NOMO-1 treated with DMSO at 0.1 percent for 48 hours (cell line): Measurements from ENCODE around the gene NMRAL1.
A peak's percentile ranks its signal among the peaks of the same experiment; 100 is the strongest.

Source experiments
- DNase-seq: peaks from one replicate; lab custom pipeline; 2025; ENCODE audit not compliant: unreplicated experiment; lab: John Stamatoyannopoulos, UW

The NMRAL1 gene

DNA sequence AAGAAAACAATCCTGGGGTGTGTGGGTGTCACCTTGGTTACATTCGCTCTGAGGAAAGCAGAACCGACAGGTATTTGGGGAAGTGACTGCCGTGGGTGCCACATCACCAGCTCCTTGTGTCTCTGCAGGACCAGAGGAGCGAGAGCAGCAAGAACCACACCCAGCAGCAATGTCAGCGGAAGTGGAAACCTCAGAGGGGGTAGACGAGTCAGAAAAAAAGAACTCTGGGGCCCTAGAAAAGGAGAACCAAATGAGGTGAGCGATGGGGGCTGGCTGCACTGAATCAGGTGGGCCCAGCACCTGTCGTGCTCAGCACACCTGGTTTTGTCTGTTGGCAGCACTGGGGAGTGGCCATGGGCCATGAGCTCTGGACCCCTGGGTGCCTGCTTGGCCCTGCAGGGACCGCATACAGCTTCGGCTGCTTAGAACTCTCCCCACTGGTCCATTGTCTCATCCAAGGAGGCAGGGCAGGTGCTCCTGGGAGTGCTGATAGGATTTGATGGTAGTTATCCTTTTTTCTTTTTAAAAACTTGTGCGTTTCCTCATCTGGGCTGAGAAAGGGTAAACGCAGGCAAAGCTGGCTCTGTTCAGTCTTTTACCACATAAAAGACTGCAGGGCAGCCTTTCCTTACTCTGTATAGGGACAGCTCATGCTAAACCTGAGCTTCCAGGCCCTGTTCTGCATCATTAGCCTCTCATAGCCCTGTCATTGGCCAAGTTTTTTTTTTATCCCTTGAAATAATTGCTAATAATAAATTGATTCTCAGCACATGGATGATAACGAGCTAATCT, 31.1 kb upstream of the NMRAL1 start:
- peak; percentile 96 for DNase-seq

DNA sequence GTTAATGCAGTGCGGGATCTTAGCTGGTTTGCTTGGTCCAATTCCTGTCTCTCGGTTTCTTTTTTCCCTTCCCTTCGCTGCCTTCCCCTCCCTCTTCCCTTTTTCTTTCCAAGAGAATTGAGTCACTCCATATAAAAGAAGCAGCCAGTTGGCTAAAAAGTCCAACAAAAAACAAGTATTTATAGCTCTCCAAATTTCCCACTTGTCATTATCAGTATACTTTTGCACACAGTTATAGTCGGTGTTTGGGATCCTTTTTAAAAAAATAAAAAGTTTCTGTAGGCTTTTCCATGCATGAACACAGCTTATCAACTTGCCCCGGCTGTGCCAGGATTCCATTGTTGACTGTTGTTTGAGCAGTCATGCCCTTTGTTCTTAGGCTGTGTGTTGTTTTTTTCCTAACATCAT, 26.6 kb upstream of the NMRAL1 start:
- DNase-seq: no peak

DNA sequence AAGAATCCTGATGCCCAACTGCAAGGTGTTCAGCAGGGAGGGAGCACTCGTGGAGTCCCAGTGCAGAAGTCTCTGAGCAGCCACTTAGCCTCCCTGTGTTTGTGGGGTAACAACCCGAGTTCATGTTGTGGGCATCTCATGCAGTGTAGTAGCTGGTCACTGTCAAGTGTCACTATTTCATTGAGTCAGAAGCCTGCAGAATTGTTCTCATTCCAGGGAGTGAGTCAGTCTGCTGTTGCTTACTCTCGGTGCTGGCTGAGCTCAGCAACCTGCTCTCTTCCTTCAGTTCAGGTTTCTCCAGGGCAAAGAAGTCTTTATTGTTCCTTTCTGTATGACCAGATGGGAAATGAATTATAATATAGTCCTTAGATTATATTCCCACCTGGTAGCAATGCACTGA, 25.8 kb upstream of the NMRAL1 start:
- no peak for DNase-seq

DNA sequence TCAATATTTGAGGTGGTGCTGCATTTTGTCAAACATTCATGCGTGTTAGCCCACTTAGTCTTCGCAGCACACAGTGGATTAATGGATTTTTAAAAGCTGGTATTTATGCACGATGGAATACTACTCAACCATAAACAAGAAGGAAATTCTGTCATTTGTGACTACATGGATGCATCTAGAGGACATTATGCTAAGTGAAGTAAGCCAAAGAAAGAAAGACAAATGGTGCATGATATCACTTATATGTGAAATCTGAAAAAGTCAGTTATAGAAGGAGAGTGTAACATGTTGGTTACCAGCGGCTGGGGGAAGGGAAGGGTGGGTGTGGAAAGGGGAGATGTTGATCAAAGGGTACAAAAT, 24.8 kb upstream of the NMRAL1 start:
- DNase-seq: no peak

DNA sequence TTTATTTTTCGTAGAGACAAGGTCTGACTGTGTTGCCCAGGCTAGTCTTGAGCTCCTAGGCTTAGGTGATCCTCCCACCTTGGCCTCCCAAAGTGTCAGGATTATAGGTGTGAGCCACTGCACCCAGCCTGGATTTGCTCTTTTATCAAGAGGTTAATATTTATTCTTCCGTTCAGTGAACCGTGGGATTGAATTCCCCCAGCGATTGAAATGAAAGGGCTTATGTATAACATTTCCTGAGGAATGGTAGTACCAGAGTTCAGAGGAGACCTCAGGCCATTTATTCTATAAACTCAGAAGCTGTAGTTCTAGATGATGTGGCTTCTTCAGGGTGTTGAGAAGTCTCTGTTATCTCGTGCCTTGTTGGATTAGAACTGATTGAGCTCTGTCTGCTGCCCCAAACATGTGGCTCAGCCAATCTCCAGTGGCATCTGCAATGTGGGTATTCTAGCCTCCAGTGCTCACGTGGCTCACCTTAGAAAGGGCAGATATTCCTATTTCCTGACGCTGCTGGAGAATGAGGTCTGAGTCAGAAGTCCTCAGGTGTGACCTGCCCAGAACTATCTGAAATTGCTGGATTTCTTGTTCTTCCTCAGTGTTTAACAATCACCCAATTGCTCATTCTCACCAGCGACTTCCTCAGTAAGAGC, 24.2 kb upstream of the NMRAL1 start:
- DNase-seq: no peak

DNA sequence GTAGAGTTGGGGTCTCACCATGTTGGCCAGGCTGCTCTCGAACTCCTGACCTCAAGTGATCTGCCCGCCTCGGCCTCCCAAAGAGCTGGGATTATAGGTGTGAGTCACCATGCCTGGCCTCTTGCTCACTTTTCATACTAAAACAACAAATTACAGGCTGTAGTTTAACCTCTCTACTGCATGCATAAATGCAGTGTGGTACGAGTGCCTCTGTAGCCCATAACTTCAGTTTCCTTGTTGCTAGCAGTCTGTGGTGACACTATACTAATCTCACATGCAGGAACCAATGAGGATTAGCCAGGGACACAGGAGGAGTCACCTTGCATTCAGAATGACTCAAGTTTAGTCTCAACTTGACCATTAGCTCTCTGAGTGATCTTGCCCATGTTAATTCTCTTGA, 21.9 kb upstream of the NMRAL1 start:
- DNase-seq: no peak

DNA sequence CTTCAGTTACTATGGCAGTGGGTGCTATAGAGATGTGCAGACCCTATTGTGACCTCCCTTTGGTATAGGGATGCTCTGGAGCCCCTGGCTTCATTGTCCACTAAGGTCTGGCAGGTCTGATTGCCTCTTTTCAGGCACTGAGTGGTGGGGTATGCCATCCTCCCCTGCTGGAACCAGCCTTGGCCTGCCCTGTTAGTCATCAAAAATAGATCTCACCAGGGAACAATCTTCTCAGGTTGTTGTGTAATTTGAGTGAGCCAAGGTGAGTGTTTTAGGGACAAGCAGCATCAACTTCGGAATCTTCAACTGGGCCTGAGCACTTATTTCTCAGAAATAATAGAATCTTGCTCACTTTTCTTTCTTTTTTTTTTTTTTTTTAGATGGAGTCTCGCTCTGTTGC, 21.3 kb upstream of the NMRAL1 start:
- DNase-seq: no peak

DNA sequence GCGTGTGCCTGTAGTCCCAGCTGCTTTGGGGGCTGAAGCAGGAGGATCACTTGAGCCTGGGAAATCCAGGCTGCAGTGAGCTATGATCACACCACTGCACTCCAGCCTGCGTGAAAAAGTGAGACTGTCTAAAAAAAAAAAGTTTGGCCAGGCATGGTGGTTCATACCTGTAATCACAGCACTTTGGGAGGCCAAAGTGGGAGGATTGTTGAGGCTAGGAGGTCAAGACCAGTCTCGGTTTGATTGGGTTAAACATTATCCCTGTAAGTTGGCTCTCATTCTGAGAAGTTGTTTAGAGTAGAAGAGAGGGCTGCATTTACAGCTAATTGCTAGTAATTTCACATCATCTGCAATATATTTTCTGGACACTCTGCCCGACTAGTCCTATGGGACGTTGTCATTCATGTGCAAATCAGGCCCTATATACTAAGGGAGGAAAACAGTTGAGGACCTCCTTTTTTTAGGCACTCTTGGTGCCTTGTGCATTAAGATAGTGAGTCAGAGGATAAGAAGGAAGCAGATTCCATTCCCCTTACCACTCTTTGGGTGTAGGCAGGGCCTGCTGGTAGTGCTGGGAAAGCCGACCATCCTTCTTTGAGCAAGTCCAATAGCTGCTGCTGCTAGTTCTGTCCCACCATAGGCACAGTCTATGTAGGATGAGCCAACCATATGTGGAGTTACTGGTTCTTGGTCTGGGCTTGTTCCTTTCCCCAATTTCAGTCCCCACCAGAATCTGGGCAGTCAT, 20.5 kb upstream of the NMRAL1 start:
- DNase-seq: no peak

DNA sequence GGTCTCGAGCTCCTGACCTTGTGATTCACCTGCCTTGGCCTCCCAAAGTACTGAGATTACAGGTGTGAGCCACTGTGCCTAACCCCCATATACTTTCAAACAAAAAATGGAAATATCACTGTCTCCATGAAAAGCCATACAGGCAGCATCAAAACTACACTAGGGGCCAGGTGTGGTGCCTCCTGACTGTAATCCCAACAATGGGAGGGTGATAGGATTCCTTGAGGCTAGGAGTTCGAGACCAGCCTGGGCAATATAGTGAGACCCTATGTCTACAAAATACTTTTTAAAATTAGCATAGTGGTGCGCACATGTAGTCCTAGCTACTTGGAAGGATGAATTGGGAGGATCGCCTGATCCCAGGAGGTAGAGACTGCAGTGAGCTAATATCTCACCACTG, 17.5 kb upstream of the NMRAL1 start:
- no peak for DNase-seq

DNA sequence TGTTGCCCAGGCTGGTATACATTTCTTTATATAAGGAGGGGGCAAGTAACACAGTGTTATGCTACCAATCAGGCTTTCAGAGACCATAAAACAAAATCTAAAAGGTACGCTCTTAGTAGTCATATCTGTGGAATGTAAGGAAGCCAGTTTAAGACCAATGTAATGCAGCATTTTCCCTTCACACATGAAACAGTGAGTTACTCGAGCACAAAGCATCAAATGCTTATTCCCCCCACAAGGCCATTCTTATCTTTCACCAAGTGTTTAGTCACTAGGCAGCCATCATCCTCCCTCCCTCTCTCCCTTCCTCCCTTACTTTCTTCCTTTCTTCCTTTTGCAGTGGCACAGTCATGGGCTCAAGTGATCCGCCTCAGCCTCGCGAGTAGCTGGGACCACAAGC, 14.6 kb upstream of the NMRAL1 start:
- no peak for DNase-seq

DNA sequence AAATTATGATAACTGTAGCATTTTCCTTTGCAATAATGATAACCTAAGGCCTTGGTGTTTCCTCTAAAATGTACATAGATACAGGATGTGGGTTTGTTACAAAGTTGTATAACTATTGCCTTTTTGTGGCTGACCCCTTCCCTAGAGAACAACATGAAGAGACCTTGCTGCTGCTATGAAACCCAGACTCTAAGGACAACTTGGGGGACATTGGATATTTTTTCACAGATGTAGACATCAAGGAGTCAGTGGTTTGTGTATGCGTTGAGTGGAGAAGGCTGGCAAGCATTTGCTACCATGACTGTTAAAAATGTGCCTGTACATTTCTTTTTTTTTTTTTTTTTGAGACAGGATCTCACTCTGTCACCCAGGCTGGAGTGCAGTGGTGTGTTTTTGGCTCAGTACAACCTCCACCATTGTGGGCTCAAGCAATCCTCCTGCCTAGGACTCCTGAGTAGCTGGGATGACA, 14.1 kb upstream of the NMRAL1 start:
- no peak for DNase-seq

DNA sequence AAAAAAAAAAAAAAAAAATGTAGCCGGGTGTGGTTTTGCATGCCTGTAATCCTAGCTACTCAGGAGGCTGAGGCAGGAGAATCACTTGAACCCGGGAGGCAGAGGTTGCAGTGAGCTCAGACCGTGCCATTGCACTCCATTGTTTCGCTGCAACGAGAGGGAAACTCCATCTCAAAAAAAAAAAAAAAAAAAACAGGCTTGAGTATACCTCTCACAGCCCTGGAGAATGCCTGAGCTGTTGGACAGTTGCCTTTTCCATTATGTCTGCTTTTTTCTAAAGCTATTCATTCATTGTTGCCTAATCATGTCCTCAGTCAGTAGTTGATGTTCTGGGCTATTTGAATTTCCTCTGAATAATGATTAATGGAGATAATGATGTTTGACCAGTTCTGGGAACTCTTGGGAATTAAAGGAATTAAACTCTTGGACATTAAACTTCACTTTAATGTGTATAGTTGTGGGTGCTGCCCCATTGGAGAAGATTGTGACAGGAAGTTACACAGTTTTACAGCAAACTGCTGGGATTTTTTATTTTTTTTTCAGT, 13.6 kb upstream of the NMRAL1 start:
- DNase-seq: no peak

DNA sequence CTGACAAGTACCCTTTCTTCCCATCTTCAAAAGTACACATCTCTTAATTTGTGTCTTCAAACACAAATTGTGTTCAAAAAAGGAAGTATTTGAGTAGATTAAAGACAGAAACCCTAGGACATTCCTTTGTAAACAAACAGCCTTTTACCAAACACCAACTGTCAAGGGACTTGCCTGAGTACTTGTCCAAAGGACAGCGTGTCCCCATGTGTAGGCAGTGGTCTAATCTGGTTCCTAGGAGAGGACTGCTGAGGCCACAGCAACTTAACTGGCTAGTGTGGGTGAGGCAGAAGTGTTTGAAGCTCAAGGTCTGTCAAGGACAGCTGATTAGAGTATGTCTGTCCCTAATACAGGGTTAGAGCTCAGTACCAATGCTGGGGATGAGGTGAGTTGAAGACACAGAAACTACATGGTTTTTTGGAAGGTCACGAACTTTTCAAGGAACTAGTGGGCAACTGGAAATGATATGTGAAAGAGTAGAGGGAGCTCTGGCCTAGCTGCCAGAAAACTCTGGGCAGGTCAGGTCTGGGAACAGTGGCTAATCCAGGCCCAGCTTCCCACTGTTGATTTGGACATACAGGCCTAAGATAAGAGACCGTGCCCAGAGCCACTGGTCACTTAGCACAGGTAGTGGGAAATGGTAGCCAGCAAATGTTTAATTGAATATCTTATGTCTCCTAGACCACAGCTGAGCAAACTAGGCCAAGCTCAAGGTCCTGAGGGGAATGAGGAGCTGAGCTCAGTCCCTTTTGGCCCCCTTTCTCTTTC, 11.9 kb upstream of the NMRAL1 start:
- DNase-seq: no peak

DNA sequence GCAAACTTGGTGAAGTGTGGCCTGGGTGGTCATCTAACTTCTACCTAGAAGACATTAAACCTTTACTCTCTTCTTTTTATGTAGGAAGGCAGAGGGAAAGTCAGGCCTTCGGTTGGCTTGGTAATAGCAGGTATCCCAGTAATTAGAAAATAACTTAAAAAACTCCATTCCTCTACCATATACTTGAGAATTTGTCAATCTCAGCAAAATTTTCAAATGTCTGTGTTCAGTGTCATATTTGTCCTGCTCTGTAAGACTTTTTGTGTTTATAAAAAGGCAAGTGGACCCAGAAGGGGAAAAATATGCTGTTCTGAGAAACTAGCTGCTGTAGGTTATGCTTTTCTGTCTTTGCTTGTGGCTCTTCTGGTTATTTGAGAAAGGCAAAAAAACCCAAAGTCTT, 7.5 kb upstream of the NMRAL1 start:
- DNase-seq: no peak

DNA sequence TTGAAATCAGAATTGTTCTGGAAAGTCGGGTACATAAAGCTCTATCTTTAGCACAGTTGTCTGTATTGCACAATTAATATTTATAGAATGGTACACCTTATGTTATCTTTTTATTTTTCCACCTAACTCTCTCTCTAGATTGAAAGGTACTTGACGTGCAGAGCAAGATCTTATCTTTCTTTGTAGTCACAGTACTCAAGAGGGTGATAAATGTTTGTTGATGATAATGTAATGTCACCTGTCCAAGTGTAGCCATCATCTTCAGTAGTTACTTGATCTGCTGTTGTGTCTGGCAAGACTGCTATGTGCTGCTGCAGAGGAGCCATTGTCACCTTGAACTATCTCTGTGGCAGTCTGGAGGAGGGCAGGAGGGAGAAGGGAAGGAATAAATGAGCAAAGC, 7.1 kb upstream of the NMRAL1 start:
- no peak for DNase-seq

DNA sequence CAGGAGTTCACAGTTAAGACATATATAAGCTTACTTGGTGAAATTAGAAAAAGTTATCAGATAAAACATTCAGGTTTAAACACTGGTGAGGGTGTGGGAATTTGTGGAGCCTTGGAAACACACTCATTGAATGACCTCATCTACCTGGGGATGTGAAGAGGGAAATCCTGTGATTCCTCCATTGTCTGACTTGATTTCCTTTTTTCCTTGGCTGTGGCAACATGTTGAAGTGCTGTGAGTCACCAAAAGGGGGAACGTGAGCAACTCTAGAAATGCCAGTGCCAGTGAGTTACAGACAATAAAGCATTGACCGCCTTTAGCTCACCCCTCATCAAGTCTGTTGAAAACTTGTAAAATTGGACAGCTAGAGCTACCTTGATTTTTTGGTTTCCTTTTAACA, 3.5 kb upstream of the NMRAL1 start:
- DNase-seq: peak; percentile 40

DNA sequence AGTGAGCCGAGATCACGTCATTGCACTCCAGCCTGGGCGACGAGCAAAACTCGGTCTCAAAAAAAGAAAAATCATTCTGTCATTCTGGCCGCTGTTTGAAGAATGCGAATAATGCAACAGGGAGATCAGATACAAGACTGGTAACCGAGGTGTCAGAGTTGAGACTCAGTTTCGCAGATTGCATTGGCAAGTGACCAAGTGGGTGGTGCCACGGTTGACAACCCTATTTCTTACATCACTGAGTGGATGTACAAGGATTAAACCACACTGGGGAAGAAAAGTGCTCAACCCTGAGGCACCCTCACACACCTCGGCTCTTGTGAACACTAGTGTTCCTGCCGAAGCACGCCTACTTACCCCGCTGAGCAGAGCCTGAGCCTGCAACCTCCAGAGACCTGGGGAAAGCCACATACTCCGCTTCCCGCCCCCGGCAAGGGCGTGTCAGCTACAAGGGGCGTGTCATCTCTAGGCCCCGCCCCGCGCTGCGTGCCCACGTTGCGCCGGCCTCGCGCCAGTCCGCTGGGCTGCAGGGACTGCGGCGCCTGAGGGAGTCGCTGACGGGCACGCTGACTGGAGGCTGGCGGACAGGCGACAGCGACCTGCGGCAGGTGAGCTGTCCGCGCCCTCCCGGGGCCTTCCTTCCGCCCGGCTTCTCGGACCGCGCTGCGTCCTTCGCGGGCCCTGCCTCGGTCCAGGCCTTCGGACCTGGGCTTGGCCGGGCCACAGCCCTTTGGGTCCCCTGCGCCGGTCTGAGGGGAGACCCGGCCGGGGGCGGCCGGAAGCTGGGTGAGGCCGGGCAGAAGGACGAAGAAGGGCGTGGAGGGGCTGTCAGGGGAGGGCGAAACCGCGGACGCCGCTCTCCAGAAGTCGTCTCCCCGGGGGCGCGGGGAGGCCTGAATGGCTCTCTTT, 1.7 kb upstream of the NMRAL1 start, which contains the start of gene HMOX2:
Gene HMOX2 (plus strand): TSS at position 519 of the 909 bp plus-strand sequence. CDS start 29,127 bp downstream, outside the sequence.
- peak; percentile 90 for DNase-seq

DNA sequence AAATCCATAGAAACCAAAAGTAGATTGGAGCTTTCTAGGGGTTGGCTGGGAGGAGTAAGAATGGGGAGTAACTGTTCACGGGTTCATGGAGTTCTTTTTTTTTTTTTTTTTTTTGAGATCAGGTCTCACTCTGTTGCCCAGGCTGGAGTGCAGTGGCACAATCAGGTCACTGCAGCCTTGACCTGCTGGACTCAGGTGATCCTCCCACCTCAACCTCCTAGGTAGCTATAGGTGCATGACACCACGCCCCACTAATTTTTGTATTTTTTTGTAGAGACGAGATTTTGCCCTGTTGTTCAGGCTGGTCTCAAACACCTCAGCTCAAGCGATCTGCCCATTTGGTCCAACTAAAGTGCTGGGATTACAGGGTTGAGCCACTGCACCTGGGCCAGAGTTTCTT, 1.5 kb downstream of the NMRAL1 start:
- DNase-seq: no peak

DNA sequence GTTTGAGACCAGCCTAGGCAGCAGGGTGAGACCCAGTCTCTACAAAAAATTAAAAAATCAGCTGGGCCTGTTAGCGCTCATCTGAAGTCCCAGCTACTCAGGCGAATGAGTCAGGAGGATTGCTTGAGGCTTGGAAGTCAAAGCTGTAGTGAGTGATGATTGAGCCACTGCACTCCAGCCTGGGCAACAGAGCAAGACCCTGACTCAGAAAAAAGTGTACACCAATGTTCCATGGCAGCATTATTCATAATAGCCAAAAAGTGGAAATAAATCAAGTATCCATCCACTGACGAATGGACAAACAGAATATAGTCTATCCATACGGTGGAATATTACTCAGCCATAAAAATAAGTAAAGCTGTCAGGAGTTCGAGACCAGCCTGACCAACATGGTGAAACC, 2.6 kb downstream of the NMRAL1 start:
- DNase-seq: no peak

DNA sequence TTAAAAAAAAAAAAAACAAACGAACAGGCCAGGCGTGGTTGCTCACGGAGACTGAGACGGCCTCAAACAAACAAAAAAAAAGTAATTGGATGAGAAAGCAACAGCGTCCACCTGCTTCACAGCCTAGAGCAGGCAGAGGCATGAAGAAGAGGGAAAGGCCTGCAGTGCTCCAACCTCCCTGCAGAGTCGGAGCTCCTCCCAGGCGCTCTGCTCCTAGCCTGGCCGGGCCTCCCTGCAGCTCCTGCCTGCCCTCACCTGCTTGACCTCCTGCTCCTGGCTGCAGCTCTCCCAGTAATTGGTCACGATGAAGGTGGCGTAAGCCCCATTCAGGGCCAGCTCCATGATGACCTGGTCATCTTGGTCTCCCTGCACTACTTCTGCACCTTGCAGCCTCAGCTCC, 5.5 kb downstream of the NMRAL1 start:
- no peak for DNase-seq
